Measurements from ENCODE around the gene HOGA1.
A peak's percentile ranks its signal among the peaks of the same experiment; 100 is the strongest.
"Not testable (repeated sequence)": the region's sequence is repeated elsewhere in the genome, so short reads cannot be mapped to it uniquely, and the experiment has no call there.

Gene HOGA1

DNA sequence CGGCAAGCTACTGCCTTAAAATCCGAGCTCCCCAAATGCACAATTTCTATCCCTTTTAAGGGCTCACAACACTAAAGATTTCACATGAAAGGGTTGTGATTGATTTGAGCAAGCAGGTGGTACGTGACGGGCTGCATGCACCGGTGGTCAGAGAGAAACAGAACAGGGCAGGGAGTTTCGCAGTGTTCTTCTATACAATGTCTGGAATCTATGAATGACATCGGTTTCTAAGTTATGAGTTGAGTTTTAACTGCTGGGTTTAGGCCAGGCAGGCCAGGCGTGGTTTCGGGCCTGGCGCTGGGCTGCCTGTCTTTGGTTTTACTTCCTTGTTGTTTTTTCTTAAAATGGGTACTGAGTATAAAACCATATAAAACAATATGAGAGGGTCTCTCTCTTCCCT is 28.6 kb upstream of the HOGA1 start:
- DNase-seq: not testable (repeated sequence)

DNA sequence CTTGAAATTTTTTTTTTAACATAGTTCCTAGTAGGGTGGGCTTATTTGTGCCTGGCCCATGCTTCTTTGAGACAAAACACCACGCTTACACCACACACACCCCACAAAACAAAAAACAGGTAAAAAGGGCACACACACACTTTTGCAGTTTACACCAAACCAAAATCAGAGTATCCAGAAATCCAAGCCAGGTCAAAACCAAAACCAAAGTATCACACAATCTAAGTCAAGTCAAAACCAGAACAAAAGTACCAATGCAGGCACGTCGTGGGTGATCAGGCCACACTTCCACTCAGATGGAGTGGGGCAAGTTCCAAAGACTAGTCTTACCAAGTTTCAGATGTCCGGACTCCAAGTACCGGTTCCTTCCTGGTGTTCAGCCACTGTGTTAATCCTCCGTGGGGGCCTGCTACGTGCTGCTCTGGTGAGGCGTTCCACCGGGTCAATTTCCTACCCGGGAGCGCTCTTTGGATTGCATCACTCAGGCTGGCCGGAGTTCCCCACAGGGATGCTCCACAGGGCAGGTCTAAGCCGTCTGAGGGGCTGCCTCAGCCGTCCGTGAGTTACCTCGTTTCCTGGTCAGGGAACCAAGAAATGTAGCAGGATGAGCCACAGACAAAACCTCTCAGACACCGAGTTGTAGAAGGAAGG is 23.3 kb upstream of the HOGA1 start:
- not testable (repeated sequence) for DNase-seq

DNA sequence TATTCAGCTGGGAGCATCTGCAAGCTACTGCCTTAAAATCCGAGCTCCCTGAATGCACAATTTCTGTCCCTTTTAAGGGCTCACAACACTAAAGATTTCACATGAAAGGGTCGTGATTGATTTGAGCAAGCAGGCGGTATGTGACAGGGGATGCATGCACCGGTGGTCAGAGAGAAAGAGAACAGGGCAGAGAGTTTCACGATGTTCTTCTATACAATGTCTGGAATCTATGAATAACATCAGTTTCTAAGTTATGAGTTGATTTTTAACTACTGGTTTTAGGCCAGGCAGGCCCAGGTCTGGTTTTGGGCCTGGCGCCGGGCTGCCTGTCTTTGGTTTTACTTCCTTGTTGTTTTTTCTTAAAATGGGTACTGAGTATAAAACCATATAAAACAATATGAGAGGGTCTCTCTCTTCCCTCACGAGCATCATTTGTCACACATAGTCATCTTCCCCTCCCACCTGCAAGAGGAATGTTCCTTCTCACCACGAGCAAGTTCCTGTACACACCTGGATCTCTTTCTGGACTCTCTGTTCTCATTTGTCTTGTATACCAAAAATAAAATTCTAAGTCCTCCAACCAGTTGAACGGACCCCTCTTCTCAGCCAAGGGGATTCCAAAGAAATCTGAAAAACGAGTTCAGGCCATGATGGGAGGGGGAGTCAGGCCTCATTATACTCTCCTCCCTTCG is 22.7 kb upstream of the HOGA1 start:
- DNase-seq: not testable (repeated sequence)

DNA sequence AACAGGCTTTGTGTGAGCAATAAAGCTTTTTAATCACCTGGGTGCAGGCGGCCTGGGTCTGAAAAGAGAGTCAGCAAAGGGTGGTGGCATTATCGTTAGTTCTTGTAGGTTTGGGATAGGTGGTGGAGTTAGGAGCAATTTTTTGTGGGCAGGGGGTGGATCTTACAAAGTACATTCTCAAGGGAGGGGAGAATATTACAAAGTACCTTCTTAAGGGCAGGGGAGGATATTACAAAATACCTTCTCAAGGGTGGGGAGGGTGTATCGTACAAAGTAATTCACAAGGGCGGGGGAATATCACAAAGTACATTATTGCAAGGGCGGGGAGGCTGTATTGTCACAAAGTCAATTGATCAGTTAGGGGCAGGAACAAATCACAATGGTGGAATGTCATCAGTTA is 21.9 kb upstream of the HOGA1 start:
- DNase-seq: not testable (repeated sequence)

DNA sequence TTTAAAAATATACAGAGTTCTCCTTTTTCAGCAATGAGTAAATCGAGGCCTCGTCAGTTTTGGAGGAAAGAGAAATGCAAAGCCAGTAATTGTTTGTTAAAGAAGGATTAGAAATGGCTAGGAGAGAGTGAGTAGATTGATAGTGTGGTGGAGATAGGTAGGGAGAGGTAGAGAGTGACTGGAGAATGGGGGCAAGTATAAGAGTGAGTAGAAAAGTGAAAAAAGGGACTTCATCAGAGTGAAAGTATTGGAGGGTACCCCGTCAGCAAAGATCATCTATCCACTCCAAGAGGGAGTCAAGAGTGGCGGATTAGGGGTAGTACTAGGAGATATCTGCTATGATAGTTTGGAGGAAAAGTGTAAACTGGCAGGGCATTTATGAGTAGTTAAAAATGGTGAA is 20.9 kb upstream of the HOGA1 start:
- DNase-seq: no peak

DNA sequence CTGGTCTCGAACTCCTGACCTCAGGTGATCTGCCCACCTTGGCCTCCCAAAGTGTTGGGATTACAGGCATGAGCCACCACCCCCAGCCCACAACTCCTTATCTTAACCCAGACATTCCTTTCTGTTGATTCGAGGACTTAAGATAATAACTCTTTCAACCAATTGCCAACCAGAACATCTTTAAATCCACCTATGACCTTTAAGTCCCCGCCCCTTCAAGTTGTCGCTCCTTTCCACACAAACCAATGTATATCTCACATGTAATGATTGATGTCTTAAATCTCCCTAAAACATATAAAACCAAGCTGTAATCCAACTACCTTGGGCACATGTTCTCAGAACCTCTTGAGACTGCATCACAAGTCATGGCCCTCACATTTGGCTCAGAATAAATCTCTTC is 19.4 kb upstream of the HOGA1 start:
- DNase-seq: no peak

DNA sequence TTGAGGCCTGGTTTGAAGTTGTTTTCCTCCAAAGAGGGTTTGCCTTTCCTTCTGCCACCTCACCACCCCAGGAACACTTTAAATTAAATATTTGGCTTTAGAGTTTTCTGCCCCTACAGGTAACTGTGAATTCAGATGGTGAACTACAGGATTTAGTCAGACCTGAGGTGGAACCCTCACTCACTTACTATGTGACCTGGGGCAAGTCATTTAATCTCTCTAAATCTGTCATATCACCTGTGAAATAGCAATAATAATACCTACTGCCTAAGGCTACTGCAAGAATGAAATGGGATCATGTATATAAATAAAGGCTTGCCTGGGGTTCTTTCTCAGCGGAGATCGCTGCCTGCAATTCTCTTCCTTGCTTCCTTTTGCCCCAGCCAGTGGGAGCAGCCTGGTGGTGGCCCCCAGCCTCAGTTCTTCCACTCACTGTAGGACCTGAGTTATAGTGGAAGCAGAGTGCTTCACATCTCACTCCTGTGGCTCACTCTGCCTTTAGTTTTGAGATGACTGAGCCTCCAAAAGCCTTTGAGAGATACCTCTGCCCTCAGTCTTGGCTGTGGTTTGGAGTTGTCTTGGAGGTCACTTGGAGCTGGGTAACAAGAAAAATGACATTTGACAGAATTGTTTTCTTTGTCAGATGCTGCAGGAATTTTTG is 17.7 kb upstream of the HOGA1 start:
- peak; percentile 28 to 33 for DNase-seq

DNA sequence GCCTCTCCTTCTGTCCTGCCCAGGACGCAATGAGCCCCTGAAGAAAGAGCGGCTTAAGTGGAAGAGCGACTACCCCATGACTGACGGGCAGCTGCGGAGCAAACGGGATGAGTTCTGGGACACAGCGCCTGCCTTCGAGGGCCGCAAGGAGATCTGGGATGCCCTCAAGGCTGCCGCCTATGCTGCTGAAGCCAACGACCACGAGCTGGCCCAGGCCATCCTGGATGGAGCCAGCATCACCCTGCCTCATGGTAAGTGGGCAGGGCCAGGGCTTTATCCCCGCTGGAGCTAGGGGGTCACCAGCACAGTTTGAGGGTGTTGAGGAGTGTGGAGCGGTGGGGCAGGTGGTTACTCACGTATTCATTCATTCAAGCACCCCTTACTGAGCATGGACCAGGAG is 16.3 kb upstream of the HOGA1 start:
- DNase-seq: no peak

DNA sequence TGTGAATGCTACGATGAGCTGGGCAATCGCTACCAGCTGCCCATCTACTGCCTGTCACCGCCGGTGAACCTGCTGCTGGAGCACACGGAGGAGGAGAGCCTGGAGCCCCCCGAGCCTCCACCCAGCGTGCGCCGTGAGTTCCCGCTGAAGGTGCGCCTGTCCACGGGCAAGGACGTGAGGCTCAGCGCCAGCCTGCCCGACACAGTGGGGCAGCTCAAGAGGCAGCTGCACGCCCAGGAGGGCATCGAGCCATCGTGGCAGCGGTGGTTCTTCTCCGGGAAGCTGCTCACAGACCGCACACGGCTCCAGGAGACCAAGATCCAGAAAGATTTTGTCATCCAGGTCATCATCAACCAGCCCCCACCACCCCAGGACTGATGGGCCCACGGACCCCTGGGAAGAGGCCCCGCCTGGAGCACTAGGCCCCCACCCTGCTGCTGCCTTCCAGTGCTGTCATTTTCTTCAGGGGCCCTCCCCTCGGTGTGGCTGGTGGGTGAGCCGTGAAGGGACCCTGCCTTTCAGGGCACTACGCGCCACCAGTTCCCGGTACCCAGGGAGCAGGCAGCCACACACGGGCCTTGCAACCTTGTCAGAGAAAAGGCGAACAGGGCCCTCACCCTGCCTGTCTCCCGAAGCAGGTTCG is 13.9 kb upstream of the HOGA1 start:
- DNase-seq: no peak

DNA sequence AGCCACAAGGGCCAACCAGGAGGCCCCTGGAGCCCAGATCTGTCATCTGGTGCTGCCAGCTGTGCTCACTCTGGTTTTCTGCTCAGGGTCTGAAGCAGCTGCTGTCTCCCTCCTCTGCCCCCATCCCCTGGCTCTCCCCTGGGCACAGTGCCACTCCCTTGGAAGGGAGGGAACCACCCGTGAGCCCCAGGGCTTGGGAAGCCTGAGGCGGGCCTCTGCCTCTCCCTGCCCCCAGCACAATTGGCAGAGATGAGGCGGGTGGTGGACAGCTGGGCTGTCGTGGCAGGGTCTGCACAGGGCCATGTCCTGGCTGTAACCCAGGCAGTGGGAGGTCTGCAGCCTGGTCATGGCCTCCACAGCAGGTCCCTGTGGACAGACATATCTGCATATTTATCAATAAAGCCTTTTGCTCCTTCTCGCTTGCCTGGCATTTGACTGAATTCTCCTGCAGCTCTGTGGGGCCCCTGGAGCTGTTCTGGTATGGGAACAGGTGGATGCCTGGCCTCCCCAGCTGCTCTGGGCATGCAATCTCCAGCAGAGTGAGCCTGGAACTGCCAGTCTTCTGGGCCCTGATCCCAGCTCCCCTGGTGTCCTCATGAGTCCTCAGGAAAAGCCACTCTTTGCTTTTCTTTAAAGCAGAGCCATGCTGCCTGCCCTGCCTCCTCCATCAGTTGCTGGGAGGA is 13.3 kb upstream of the HOGA1 start:
- no peak for DNase-seq

DNA sequence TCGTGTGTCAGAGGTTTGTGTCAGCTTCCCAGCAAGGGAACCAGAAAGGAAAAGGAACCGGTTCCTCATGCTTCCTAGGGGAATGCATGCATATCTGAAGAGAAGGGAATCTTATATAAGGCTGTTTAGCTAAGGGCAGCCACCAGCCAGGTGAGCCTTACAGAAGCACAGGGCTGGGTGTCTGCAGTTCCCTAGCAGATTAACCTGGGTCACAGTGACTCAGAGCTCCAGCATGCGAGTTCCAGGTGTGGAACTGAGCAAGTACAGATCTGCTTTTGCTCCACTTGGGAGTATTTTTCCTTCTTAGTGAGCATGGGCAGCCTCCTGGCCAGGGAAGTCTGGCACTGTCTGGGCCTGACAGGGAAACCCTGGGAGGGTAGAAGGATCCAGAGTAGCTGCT is 12.6 kb upstream of the HOGA1 start:
- DNase-seq: no peak

DNA sequence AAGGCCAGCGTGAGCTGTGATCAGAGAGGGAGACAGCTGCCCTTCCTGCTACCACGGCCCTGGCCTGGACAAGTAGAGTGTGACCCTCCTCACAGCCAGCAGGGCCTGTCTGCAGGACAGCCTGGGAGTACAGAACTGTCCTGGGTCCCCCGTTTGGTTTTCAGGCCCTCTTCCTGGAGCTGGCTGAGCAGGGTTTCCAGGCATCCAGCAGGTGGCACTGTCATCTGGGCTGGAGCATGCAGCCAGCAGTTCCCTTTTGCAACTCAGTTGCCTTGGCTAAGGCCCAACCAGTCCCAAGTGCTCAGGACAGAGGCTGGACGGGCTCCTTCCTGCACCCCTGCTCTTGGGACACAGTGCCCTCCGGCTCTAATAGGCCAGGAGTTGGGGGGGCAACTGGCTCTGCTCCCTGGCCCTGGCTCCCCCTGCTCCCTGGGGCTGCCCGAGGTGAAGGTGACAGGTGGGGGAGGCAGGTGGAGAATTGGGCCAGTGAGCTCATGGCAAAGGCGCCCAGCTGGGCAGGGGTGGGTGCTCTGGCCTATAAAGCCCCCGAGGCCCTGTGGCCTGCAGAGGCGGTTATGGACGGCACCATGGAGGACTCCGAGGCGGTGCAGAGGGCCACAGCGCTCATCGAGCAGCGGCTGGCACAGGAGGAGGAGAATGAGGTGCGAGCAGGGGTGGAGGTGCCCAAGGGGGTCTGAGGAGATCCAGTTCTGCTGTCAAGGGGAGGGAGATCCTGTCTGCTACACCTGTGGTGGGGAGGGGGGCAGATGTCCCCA is 11.8 kb upstream of the HOGA1 start, which contains the start of gene ANKRD2:
ANKRD2 (plus strand) TSS at position 566 of the 776 bp plus-strand sequence; CDS start at position 576, 10 bp downstream.
- peak; percentile 60 to 74 for DNase-seq

DNA sequence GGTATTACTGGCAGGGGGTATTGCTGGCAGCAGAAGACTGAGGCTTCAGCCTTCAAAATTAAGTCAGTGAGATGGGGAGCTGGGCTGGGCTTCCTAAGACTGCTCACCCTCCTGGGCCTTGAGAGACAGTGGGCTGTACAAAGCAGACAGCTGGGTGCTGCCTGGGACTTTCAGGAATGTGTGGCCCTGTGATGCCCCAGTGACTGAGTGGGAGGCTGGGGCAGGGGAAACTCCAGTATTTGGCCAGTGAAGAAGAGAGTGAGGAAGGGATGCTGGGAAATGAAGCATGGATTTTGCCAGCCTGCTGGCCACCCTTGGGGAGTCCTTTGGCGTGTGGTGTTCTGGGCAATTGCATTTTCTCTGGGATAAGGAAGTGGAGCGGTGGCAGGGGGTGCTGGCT is 11.2 kb upstream of the HOGA1 start:
- DNase-seq: no peak

DNA sequence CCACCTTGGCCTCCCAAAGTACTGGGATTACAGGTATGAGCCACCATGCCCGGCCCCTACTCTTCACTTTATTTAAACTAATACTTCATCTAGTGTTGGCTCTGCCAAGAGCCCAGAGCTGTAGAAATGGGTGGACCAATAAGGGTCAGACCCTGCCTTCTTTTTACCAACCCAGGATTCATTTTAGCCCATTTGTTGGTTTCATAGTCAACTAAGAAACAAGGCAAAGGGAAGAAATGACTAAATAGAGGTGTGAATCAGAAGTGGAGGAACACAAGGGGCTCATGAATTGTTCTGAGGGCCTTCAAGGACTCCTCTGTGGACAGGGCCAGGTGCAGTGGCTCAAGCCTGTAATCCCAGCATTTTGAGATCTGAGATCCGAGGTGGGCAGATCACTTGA is 10.5 kb upstream of the HOGA1 start:
- no peak for DNase-seq

DNA sequence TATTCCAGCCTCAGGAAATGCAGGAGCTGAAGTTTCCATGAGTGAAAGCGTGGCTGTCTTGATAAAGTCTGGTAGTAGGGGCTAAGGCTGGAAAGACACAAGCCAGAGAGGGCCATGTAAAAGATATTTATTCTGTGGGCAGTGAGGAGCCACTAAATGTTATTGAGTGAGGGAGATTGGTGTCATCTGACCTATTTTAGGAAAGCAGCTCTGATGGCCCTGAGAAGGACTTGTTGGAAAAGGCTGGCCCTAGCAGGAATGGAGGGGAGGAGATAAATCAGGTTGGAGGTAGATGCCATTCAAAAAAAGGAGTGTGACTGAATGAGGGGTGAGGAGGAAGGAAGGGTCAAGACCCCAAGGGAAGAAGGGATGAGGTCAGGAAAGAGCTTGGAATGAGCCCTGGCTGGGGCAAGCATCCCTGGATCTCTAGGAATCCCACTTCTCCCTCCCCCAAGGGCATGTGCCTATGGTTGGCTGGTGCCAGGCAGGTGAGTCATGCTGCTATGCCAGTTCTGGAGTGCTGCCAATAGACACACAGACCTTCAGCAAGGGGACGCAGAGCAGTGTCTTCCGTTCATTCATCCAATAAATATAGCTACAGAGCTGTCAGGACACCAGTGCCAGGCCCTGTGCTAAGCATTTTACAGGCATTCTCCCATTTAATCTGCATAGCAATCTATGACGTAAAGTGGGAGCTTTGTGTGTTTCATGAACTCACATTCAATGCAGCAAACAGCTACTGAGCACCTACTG is 9.6 kb upstream of the HOGA1 start:
- DNase-seq: no peak

DNA sequence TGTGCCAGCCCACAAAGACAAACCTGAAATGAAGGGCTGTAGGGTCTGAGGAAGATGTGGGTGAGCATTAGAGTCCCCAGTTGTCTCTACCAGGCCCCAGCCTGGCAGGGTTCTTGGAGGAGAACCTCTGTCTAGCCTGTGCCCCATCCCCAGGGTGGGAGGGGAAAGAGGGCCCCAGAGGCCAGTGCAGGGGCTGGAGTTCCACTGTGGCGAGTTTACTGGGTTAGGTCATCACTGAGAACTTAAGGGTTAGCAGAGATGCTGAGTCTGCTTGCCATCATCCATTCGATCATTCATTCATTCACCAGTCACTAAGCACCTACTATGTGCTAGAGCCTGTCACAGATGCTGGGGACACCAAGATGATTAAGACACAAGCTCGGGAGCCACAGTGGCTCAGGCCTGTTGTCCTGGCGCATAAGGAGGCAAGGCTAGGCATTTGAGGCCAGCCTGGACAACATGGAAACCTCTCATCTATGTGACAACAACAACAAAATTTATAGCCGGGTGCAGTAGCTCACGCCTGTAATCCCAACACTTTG is 9.0 kb upstream of the HOGA1 start:
- DNase-seq: no peak

DNA sequence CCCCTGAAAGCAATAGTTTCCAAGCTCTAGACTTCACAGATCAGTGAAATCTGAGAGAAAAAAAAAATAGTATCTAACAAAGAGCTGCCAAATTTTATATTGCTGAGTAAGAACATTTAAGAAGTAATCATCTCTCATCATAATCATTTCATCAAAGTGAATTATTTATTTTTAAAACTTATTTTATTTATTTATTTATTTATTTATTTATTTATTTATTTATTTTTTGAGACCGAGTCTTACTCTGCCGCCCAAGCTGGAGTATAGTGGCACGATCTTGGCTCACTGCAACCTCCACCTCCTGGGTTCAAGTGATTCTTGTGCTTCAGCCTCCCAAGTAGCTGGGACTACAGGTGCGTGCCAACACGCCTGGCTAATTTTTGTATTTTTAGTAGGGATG is 7.7 kb upstream of the HOGA1 start:
- not testable (repeated sequence) for DNase-seq

DNA sequence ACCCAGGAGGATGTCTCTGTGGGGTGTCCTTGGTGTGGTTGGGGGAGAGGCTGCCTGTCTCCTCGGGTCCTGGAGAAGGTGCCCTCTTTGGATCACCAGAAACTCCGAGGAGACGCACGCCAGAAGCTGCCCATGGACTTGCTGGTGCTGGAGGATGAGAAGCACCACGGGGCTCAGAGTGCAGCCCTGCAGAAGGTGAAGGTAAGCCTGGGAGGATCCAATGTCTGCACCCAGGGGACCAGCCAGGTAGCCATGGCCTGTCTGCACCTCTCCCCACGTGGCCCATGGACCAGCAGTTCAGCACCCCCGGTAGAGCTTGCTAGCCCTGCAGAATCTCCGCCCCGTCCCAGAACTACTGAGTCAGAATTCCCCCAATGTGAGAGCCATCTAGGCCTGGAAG is 6.5 kb upstream of the HOGA1 start:
- no peak for DNase-seq

DNA sequence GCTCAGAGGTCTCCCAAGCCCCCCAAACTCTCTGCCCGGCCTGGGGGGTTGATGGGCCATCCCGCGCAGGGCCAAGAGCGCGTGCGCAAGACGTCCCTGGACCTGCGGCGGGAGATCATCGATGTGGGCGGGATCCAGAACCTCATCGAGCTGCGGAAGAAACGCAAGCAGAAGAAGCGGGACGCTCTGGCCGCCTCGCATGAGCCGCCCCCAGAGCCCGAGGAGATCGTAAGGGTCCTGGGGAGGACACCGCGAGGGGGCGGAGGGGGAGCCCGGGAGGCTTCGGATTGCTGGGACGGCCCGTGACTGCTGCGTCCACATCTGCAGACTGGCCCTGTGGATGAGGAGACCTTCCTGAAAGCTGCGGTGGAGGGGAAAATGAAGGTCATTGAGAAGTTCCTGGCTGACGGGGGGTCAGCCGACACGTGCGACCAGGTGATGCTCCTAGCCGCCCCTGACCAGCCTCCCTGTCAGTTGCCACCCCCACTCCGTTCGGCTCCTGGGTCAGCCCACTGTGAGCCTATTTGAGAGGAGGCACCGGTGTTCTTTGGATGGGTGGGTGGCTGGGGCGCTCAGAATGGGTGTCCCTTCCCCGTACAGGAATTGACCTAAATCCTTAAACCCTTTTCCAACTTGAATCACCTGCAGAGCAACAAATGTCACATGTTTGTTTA is 5.9 kb upstream of the HOGA1 start:
- DNase-seq: no peak
